ENCODE measurements around the gene ATOH8.
A peak's percentile ranks its signal among the peaks of the same experiment; 100 is the strongest.
"Not testable (repeated sequence)": the region's sequence is repeated elsewhere in the genome, so short reads cannot be mapped to it uniquely, and the experiment has no call there.

Gene ATOH8

GRCh38 chr2:85823951-85824350, 70.2 kb downstream of the ATOH8 start:
- H3K27ac ChIP-seq: no peak overlapping the region
- TF ChIP-seq, protein P1, sequence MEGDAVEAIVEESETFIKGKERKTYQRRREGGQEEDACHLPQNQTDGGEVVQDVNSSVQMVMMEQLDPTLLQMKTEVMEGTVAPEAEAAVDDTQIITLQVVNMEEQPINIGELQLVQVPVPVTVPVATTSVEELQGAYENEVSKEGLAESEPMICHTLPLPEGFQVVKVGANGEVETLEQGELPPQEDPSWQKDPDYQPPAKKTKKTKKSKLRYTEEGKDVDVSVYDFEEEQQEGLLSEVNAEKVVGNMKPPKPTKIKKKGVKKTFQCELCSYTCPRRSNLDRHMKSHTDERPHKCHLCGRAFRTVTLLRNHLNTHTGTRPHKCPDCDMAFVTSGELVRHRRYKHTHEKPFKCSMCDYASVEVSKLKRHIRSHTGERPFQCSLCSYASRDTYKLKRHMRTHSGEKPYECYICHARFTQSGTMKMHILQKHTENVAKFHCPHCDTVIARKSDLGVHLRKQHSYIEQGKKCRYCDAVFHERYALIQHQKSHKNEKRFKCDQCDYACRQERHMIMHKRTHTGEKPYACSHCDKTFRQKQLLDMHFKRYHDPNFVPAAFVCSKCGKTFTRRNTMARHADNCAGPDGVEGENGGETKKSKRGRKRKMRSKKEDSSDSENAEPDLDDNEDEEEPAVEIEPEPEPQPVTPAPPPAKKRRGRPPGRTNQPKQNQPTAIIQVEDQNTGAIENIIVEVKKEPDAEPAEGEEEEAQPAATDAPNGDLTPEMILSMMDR (conservative IDR thresholded peaks at IDR 0.05): no peak

DNA sequence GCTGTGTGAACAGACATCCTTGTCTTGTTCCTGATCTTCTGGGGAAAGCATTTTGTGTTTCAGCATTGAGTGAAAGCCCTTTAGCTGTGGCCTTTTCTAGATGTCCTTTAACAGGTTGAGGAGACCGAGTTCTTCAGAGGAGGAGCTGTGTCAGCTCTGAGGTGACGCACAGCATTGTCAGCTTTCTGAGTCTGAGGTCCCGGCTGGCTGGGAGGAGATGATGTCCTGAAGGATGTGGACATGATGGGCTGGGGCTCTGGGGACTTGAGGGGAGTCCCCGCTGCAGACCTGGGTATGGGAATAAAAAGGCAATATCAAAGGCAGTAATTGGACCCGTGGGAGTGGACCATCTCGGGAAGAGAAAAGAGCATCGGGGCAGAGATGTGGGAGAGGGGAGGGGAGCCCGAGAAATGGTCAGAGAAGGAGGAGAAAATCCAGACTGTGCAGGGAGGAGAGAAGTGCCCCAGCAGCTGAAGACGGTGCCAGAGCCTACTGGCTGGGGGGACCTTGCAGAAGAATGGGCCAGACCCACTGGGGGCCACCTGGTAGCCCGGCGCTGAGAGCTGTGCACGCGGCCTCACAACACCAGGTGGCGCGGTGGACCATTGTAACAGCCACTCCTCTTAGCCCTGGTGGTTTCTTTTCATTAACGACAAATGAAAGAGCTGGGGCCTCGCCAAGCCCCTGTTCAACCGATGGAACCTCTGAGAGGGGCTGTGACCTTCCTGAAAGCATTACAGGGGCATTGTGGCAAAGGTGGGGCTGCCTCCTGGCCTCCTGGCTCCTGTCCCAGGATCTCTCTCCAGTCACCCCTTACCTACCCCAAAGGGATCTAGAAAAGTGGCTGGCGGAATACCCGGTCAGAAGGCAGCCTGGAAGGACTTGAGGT, 73.4 kb downstream of the ATOH8 start:
- no peak overlapping the region; the same call in 1 of the 2 replicates for H3K27ac ChIP-seq
- TF ChIP-seq, protein P1 (conservative IDR thresholded peaks at IDR 0.05): peak; percentile 90

DNA sequence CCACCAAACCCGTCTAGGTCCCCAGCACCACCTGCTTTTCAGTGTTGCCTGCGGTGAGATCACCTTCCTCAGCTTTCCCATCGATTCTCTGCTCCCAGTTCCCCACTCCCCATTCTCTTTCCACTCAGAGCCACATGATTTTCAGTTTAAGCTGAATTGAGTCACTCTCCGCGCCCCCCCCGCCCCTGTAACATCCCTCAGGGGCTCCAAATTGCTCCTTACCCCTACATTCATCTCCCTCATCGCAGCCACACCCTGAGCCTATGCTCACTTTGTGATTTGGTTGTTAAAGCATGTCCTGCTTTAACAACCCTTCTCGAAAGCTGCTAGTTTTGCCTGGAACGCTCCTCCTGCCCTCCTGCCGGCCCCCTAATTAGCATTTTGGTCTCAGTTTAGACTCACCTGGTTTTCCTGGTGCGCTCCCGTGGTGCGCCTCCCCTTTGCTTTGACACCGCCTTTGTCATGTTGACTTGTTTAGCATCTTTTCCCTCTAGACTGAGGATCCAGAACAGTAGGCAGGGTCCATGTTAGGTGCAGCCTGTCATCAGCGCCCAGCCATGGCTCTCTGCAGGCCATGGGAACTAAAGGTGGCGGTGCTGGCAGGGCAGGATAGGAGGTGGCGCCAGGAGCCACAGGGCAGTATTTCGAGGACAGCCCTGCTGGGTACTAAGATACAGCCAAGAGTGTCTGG, 74.2 kb downstream of the ATOH8 start:
- TF ChIP-seq, protein P1 (conservative IDR thresholded peaks at IDR 0.05): no peak
- H3K27ac ChIP-seq: no peak overlapping the region; the same call in 1 of the 2 replicates

GRCh38 chr2:85828725-85829124, 74.9 kb downstream of the ATOH8 start:
- H3K27ac ChIP-seq: no peak overlapping the region
- TF ChIP-seq, protein P1 (conservative IDR thresholded peaks at IDR 0.05): no peak

GRCh38 chr2:85829394-85829793, 75.6 kb downstream of the ATOH8 start:
- H3K27ac ChIP-seq: not testable (repeated sequence)

DNA sequence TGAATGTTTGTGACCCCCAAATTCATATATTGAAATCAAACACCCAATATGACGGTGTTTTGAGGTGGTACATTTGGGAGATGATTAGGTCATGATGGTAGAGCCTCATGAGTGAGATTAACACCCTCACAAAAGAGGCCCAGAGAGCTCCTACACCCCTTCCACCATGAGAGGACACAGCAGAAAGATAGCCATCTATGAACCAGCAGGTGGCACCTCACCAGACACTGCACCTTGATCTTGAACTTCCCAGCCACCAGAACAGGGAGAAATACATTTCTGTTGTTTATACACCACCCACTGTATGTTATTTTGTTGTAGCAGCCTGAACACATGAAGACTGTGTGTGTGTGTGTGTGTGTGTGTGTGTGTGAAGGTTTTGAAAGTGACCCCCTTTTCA, 76.9 kb downstream of the ATOH8 start:
- TF ChIP-seq, protein P1 (conservative IDR thresholded peaks at IDR 0.05): no peak
- no peak overlapping the region for H3K27ac ChIP-seq

GRCh38 chr2:85831735-85832134, 77.9 kb downstream of the ATOH8 start:
- TF ChIP-seq, protein P1 (conservative IDR thresholded peaks at IDR 0.05): no peak
- H3K27ac ChIP-seq: no peak overlapping the region

Data from VCaP (cell line).